ENCODE data around the gene CRIP3. TPM values are rescaled to one million over a fixed set of nuclear protein-coding genes. Genes with fewer than 3 reads are reported as not detected.
A peak's percentile ranks its signal among the peaks of the same experiment; 100 is the strongest.

Gene CRIP3
- total RNA-seq, 2 experiments from 2014 or later, result 1.8 to 2.0 TPM

- Histone ChIP-seq H3K36me3 (ENCODE audit: insufficient read depth, low read length) (peaks cover 63% of the 10 kb centered on the region), H3K4me3 (ENCODE audit: low read length) (no peak overlapping the region), H3K27ac (ENCODE audit: low read depth in 1 of 2, low read length in 2 of 2) (no peak overlapping the region), H3K27me3 (ENCODE audit: control insufficient read depth in 1 of 2, insufficient read depth in 2 of 2, low read length in 2 of 2) (no peaks in the 10 kb centered on the region), H3K4me1 (ENCODE audit: insufficient read depth, low read length) (no peaks in the 10 kb centered on the region), H3K9me3 (ENCODE audit: control insufficient read depth in 1 of 2, insufficient read depth in 1 of 2, low read length in 2 of 2) (no peaks in the 10 kb centered on the region)
- DNase-seq, result no peak
- H3K4me1 Mint-ChIP-seq (ENCODE audit: low read depth), result peaks cover 9% of the 10 kb centered on the region
- H3K4me3 Mint-ChIP-seq, result no peak overlapping the region
- no peak for ATAC-seq (ENCODE audit: poor library complexity)
- no peaks in the 10 kb centered on the region for H3K9me3 Mint-ChIP-seq
- H3K27ac Mint-ChIP-seq, result peak overlapping the region; percentile 2
- H3K36me3 Mint-ChIP-seq (ENCODE audit: low read depth), result peaks cover 81% of the 10 kb centered on the region
- POLR2A ChIA-PET, result interaction anchor here (1.0 kb wide), 1 partner anchor 31 kb away, joined by 4 read pairs; the partner anchor contains the start of gene ZNF318
- intact Hi-C loops (cut with DNase I, micrococcal nuclease), result loop anchor here in 1 of 2 experiments (5.0 to 10.0 kb wide), 2 partner anchors 71 to 433 kb away; no protein-coding TSS in a partner anchor
- no peak for TF ChIP-seq CTCF (IDR thresholded peaks at IDR 0.05)
- CTCF ChIA-PET, result no interaction called here
- no peaks in the 10 kb centered on the region for H3K27me3 Mint-ChIP-seq
These were observed 29.6 kb upstream of the CRIP3 start for GRCh38 chr6:43338243-43338642.

GRCh38 chr6:43336382-43336781, 27.8 kb upstream of the CRIP3 start:
- DNase-seq (no peak), ATAC-seq (ENCODE audit: poor library complexity) (no peak)
- Histone ChIP-seq H3K4me3 (ENCODE audit: low read length) (no peak overlapping the region), H3K9me3 (ENCODE audit: control insufficient read depth in 1 of 2, insufficient read depth in 1 of 2, low read length in 2 of 2) (no peaks in the 10 kb centered on the region), H3K27ac (ENCODE audit: low read depth in 1 of 2, low read length in 2 of 2) (no peak overlapping the region), H3K36me3 (ENCODE audit: insufficient read depth, low read length) (peaks cover 44% of the 10 kb centered on the region), H3K4me1 (ENCODE audit: insufficient read depth, low read length) (peaks cover 6% of the 10 kb centered on the region), H3K27me3 (ENCODE audit: control insufficient read depth in 1 of 2, insufficient read depth in 2 of 2, low read length in 2 of 2) (no peaks in the 10 kb centered on the region)
- Mint-ChIP-seq H3K9me3 (no peaks in the 10 kb centered on the region), H3K36me3 (ENCODE audit: low read depth) (peaks cover 62% of the 10 kb centered on the region), H3K27ac (no peak overlapping the region), H3K27me3 (no peaks in the 10 kb centered on the region), H3K4me1 (ENCODE audit: low read depth) (peaks cover 19% of the 10 kb centered on the region), H3K4me3 (no peak overlapping the region)
- TF ChIP-seq CTCF (IDR thresholded peaks at IDR 0.05), result no peak
- CTCF ChIA-PET, result interaction anchor here (1.0 kb wide), 1 partner anchor 8 kb away, joined by 3 read pairs; no protein-coding TSS in a partner anchor
- POLR2A ChIA-PET, result no interaction called here
- intact Hi-C loops (cut with DNase I, micrococcal nuclease), result loop anchor here in 1 of 2 experiments (5.0 to 10.0 kb wide), 2 partner anchors 69 to 432 kb away; no protein-coding TSS in a partner anchor

GRCh38 chr6:43335469-43335868, 26.8 kb upstream of the CRIP3 start:
- DNase-seq (no peak), ATAC-seq (ENCODE audit: poor library complexity) (no peak)
- CTCF ChIA-PET, result no interaction called here
- Mint-ChIP-seq H3K27ac (peak overlapping the region; percentile 40), H3K4me1 (ENCODE audit: low read depth) (peaks cover 25% of the 10 kb centered on the region), H3K9me3 (no peaks in the 10 kb centered on the region), H3K36me3 (ENCODE audit: low read depth) (peaks cover 57% of the 10 kb centered on the region), H3K27me3 (no peaks in the 10 kb centered on the region), H3K4me3 (no peak overlapping the region)
- intact Hi-C loops (cut with DNase I, micrococcal nuclease), result loop anchor here in 1 of 2 experiments (5.0 to 10.0 kb wide), 2 partner anchors 68 to 431 kb away; no protein-coding TSS in a partner anchor
- Histone ChIP-seq H3K27ac (ENCODE audit: low read depth in 1 of 2, low read length in 2 of 2) (no peak overlapping the region), H3K4me1 (ENCODE audit: insufficient read depth, low read length) (peaks cover 12% of the 10 kb centered on the region), H3K36me3 (ENCODE audit: insufficient read depth, low read length) (peaks cover 35% of the 10 kb centered on the region), H3K4me3 (ENCODE audit: low read length) (no peak overlapping the region), H3K27me3 (ENCODE audit: control insufficient read depth in 1 of 2, insufficient read depth in 2 of 2, low read length in 2 of 2) (no peaks in the 10 kb centered on the region), H3K9me3 (ENCODE audit: control insufficient read depth in 1 of 2, insufficient read depth in 1 of 2, low read length in 2 of 2) (no peaks in the 10 kb centered on the region)
- no peak for TF ChIP-seq CTCF (IDR thresholded peaks at IDR 0.05)
- POLR2A ChIA-PET, result no interaction called here

Data from CD4-positive, alpha-beta T cell (primary cell).